DMS 273 (cell line): ENCODE measurements around the gene STK24.
A peak's percentile ranks its signal among the peaks of the same experiment; 100 is the strongest.

Source experiments
- DNase-seq: peaks from one replicate; lab custom pipeline; 2025; ENCODE audit not compliant: unreplicated experiment; lab: John Stamatoyannopoulos, UW

The STK24 gene

DNA sequence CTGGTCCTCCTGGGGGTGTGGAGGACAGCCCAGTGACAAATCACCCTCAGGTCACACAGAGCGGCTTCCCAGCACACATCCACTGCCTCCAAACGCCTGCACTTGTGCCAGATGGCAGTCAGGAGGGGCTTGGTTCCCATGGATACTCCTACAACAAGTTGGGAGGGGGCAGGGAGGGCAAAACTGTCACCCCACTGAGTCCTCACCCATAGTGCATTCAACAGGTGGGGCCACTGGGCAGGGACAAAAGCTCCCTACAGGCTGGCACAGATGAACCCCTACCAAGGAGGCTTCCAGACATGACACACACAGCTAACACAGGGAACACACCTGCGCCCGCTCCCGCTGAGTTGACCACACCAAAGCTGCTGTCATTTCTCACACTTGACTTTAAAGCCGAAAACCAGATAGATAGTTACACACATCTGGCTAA, 120.5 kb downstream of the STK24 start:
- DNase-seq = peak; percentile 5

- peak; percentile 59 for DNase-seq
These were observed 122.5 kb downstream of the STK24 start for GRCh38 chr13:98454389-98454881.

- DNase-seq = no peak
These were observed 123.8 kb downstream of the STK24 start for GRCh38 chr13:98452851-98453843.

GRCh38 chr13:98451676-98452470, 125.0 kb downstream of the STK24 start:
- no peak for DNase-seq

DNA sequence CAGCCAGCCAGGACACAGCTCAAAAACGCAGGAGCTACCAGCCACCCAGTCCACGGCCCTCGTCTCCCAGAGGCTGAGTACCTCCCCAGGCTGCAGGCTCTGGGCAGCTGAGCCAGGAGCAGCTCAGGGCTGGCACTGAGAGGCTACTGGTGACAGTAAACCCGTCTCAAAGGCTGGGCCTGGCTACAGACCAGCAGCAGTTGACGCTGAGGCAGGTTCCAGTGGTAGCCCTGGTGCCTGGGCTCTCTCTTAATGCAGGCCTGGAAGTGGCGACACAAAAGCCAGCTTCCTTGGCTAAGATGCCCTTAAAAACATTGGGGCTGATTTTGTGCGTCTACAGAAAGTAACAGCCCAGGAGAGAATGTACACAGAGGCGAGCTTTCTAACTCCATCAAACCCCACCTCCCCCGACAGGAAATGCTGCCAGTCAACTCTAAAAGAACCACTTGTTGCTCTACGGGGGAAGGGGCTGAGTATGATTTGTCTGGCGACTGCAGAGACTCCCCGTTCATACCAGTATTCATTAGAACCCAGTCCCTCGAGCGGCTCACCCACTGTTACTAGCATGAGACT, 126.3 kb downstream of the STK24 start:
- no peak for DNase-seq

DNA sequence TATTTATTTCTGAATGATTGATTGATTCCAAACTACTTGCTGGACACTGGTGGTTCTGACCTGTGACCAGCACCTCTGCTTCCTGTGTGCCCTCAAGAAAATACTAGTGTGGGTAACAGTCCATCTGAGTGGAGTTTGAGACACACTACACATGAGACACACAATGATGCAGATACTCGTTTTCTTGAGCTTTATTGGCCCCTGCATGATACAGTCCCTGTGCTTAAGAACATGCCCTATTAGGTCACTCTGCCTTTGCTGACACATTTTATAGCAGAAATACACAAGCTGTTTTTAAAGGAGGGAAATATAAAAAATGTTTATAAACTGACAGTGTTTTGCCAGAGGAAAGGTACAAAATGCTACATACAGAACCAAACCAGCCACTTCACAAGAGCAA, 126.9 kb downstream of the STK24 start:
- no peak for DNase-seq

DNA sequence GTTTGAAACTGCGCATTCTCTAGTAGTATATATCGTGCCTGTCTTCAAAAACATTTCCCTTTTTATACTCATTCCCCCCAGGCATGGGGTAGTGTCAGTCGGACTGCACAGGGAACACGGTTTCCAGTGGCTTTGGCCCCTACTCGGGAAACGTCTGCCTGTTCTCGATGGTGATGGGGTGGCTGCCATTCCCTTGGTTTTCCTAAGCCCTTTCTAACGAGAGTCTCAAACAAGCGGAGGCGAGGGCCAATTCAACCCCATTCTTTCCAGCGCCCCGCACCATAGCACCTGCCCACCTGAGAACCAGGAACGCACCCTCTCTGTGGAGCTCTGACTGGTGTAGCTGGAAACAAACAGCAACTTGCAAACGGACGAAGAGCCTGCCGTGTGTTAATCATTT, 127.6 kb downstream of the STK24 start:
- DNase-seq = no peak

DNA sequence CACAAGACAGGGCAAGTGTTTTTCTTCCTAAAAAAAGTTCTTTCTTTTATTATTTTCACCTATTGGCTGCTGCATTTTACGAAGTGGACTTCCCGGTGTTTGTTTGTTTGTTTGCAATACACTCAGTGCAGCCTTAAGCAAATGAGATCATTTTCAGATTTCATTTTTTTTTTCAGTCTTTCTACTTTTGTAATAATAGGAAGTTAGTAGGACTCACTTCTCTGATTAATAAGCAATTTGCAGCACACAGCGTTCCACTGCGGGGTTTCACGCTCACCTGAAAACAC, 128.3 kb downstream of the STK24 start:
- no peak for DNase-seq

DNA sequence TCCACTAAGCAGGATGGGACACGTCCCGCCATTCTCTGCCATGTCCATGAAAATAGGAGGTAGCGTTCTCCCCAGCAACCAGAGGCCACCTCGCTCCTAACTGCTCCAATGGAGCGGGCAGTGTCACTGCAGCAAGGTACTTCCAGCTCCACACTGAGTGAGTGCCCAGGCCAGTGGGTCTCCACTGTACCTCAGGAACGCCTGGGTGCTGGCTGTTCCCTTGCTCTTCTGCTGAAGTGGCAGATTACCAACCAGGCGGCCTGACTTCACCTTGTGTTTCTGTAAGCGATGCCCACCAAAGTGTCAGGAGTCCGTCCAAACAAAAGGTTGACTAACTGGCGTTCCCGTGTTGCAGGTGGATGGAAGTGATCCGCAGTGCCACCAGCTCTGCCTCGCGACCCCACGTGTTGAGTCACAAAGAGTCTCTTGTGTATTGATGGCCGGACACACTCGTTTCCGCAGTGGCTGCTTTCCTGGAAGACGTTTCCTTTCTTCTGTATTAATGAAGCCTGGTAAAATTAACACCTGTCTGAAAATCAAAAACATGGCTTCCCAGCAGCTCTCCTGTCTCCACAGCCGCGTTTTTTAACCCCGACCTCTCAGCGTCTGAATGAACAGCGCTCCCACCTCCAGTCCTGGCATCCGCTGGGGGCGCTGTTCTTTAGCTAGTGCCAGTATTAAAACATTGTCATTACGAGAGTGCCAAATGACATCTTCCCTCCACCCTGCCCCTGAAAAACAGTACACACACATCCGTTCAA, 128.8 kb downstream of the STK24 start:
- no peak for DNase-seq

DNA sequence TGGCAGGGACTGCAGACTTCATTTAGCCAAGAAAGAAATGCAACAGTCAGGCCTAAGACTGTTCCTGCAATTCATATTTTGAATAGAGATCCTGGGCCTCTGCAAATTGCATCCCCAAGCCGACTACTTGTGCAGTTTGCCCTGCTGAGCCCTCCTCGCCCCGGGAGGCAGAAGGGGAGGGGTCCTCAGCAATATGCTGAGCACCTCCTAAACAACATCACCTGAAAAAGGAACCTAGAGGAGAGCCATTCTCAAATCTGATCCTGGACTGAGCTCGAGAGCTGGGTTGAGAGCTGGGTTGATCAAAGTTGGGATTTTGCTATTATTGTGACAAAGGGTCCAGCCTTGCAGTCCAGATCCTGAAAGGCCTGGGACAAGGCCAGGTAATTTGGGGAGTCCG, 129.8 kb downstream of the STK24 start:
- DNase-seq = no peak

DNA sequence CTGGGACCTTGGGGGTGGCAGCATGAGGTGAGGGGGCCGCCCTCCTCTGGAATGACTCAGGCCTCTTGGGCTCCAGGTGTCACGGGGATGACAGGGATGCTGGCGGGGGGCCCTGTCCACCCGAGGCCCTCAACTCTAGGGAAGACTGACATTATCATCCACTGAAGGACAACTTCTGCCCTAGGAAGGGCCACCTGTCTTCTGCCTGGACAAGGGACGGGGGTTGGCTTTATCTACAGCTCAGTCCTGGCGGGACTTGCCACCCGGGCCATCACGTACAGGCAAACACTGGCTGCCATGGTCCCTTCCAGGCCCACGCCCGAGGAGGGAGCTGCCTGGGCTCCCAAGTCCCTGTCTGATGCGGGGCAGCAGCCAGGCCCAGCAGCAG, 130.7 kb downstream of the STK24 start:
- DNase-seq = no peak

- peak; percentile 74 for DNase-seq
These were observed 131.3 kb downstream of the STK24 start for GRCh38 chr13:98445340-98446233.

DNA sequence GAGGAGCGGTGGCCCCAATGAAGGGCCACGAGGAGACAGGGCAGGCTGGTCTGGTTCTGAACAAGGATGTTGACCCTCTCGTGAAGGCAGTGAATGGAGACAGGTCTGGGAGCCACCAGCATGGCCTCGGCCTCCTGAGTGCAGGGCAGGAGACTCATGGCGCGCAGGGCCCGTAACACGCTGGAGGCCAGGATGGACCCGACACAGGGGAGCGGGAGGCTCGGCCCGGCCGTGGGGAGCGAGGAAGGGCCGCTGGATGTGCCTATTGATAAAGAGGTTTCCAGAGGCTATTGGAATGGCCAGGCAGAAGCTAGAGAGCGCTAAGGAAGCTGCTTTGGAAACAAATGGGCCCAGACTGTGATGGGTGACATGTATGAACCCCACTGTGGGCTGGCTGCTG, 132.5 kb downstream of the STK24 start:
- DNase-seq = no peak

- no peak for DNase-seq
These were observed 133.0 kb downstream of the STK24 start for GRCh38 chr13:98443800-98444325.

- no peak for DNase-seq
These were observed 133.6 kb downstream of the STK24 start for GRCh38 chr13:98443329-98443728.

DNA sequence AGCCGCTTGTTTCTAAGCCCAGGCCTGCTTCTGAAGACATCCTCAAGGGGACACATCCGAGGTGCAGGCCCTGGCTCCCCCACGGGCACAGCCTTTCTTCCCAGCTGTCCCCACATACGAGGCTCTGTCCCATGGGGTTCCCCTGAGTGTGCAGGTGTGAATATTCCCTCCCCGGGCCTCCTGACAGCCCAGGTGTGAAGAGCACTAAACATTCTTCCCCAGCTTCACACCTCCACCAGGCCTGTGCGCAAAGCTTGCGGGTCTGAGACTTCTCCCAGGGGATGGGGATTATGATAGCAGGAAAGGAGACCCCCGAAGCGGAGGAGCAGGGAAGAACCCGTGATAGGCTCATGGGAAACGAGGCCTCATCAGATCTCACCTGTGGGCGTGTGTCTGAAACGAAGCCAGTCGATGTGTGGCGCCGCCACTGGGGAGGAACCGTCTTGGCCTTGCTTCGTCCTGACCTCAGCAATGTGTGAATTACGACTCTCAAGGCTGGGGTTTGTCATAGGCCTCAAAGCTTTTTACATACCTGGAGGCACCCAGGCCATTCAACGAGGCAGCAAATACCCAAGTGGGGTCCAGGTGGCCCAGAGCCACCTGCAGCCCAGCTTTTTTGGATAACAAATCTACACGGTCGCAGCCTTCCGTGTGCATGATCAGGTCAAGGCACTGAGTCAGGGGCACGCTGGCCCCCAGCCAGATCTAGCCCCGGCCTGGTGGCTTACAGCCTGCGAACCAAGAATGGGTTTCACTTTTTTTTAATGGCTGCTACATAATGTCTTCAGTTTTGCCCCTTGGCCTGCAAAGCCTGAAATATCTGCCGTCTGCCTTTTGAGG, 134.3 kb downstream of the STK24 start:
- no peak for DNase-seq

- DNase-seq = no peak
These were observed 135.7 kb downstream of the STK24 start for GRCh38 chr13:98441056-98441676.

DNA sequence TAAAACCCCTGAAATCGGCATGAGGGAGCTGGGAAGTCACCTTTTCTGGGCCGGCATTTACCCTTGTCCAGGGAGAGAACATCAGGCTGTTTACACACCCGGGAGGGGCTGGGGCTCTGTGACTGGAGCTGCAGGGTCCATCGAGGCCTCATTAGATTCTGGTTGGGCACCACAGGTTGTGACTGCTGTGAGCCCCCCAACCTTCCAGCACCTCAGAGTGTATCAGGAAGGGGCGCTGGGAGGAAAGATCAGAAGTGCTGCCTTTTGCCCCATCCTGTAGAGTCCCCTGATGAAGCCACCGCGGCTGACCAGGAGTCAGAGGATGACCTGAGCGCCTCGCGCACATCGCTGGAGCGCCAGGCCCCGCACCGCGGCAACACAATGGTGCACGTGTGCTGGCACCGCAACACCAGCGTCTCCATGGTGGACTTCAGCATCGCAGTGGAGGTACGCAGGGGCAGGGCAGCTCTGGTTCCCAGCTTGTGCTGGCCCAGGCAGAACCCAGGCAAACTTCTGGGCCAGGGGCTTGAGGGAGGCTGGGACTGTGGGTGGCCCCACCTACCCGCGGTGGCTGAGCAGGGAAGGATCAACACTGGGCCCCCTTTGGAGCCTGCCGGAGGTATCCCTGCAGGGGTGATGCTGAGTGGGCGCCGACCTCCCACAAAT, 136.4 kb downstream of the STK24 start:
- no peak for DNase-seq
